Ramos (cell line): ENCODE data around the gene RAB36.

Experiments used
- in situ Hi-C: fragments of 300-500 bp; cut with MboI; formaldehyde crosslinking; loops from one replicate; pipeline ENCODE4 v1.14.3; 2022; ENCODE audit warnings: low sequenced_read_pairs; ENCODE audit not compliant: unreplicated experiment

RAB36 gene

GRCh38 chr22:23119494-23120414 is 25.5 kb upstream of the RAB36 start:
- in situ Hi-C loops = loop anchor here (5.0 kb wide), 1 partner anchor 152 kb away; no protein-coding TSS in a partner anchor

DNA sequence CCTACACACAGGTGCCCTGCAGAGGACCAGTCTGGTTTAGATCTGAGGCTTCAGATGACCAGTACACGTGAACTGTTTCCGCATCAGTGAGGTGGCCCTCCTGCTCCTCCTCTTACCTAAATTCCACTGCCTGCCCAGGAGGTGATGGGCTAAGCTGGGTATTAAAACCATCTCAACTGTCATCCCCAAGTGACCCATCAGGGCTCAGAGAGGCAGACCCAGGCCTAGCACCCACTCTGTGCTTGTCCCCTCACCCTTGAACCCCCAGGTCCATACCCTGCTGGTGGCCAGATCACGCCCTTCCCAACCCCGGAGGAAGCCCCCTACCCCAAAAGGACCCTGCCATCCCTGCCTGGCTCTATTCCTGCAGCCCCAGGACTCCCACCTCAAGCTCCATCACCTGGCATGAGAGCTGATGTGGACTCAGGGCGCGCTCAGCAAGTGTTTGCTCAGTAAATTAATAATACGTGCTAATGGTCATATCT is 24.8 kb upstream of the RAB36 start:
- in situ Hi-C loops = loop anchor here (5.0 kb wide), 1 partner anchor 153 kb away; no protein-coding TSS in a partner anchor

DNA sequence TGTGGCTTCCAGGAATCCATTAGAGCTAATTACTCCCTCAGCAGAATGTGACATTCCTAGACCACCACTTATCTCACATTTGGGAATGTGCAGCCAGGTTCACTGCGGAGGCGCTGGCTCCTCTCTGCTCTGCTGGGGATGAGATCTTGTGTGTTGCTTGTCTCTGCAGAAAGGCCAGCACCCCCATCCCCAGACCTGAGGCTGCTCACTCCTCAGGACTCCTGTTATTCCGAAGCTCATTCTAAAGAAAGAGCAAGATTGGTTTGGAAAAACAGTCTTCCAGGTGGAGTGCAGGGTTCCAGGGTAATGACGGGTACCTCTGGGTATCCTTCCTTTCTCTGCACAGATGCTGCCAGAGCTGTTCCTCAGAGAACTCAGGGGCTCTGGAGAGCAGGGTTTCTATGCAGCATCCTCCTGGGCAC is 24.3 kb upstream of the RAB36 start:
- in situ Hi-C loops = loop anchor here (5.0 kb wide), 1 partner anchor 154 kb away; no protein-coding TSS in a partner anchor

DNA sequence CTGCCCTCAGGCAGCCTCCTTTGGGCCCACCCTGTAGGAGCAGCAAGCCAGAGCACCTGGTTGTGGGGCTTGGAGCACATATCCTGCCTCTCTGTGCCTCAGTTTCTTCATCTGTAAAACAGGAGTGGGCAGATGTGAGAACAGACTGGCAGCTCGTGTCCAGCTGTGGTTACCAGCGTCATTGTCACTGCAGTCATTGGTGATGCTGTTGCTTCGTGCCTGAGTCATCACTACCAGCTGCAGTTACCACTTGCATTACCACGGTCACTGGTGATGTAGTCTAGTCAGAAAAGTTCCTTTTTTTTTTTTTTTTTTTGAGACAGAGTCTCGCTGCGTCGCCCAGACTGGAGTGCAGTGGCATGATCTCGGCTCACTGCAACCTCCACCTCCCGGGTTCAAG is 23.9 kb upstream of the RAB36 start:
- in situ Hi-C loops = loop anchor here (5.0 kb wide), 1 partner anchor 154 kb away; no protein-coding TSS in a partner anchor

- in situ Hi-C loops = loop anchor here (5.0 kb wide), 1 partner anchor 155 kb away; no protein-coding TSS in a partner anchor
Observed at GRCh38 chr22:23122216-23122957, 22.9 kb upstream of the RAB36 start.

DNA sequence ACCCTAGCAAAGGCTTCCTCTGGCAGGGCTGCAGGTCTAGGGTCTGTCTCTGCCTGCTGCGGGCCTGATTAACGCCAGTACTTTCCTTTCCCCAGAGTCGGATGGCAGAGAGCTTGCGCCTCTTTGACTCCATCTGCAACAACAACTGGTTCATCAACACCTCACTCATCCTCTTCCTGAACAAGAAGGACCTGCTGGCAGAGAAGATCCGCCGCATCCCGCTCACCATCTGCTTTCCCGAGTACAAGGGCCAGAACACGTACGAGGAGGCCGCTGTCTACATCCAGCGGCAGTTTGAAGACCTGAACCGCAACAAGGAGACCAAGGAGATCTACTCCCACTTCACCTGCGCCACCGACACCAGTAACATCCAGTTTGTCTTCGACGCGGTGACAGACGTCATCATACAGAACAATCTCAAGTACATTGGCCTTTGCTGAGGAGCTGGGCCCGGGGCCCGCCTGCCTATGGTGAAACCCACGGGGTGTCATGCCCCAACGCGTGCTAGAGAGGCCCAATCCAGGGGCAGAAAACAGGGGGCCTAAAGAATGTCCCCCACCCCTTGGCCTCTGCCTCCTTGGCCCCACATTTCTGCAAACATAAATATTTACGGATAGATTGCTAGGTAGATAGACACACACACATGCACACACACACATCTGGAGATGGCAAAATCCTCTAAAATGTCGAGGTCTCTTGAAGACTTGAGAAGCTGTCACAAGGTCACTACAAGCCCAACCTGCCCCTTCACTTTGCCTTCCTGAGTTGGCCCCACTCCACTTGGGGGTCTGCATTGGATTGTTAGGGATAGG is 22.1 kb upstream of the RAB36 start:
- in situ Hi-C loops = loop anchor here (5.0 kb wide), 1 partner anchor 156 kb away; no protein-coding TSS in a partner anchor

GRCh38 chr22:23123804-23124254 is 21.4 kb upstream of the RAB36 start:
- in situ Hi-C loops = loop anchor here (5.0 kb wide), 1 partner anchor 157 kb away; no protein-coding TSS in a partner anchor

GRCh38 chr22:23124611-23125511 is 20.4 kb upstream of the RAB36 start:
- in situ Hi-C loops = loop anchor here (5.0 kb wide), 2 partner anchors 158 to 463 kb away; no protein-coding TSS in a partner anchor

DNA sequence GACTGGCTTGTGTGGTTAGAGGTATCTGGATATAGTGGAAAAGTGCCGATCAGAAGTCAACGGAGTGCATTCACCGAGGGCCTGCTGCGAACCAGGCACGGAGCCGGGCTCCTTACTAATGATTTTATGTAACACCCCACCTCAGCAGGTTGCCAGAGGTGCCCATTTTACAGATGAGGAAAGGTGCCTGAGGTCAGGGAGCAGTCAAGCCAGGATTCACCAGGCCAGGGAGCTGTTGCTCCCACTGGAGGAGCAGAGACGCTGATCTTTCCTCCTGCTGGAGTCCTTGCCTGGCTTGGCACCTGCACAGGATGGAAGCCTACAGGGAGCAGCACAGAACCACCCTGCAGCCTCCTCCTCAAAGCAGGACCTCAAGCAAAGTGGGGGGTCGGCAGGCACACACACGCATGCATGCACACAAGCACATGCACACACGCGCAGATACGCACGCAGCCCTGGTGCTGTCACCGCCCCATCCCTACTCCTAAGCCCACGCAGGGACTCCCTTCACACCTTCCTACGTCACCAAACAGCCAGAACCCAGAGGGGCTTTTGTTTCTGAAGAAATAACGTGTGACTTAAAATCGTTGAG is 19.7 kb upstream of the RAB36 start:
- in situ Hi-C loops = loop anchor here (5.0 kb wide), 1 partner anchor 463 kb away; no protein-coding TSS in a partner anchor

DNA sequence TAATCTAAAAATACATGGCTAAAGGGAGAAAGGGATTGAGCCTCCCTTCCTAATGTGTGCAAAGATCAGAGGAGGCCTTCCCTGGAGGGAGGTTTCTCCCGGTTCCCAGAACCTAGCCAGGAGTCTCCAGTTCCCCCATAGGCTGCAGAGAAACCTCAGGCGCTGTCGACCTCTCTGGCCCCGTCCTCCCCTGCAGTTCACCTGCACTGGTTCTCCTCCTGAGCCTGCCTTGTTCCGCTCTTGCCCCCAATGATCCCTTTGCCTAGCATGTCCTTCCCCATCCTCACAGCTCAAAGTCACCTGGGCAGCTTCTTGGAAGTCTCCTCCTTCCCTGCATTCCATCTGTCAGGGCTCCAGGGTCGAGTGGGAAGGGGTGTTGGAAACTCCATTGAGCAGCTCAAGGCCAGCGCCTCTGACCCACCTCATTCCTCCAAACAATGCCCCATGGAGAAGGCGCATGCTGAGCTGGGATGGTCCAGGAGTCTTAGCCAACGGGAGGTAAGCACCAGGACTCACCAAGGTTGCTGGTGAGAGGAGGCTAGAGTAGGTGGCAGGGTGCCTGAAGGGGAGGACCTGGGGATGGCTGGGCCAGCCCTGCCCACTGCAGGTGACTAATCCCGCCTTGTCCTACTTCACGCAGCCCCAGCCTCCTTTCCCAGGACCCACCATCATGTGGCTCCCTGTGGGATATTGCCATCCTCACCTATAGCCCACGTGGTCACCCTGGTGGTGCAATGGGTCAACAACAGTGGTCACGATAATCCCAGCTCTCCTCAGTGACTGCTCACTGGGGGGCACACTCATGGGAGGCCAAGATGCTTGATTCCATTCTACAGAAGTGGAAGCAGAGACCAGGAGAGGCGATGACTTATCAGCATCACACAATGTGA is 18.9 kb upstream of the RAB36 start:
- in situ Hi-C loops = loop anchor here (5.0 kb wide), 1 partner anchor 464 kb away; no protein-coding TSS in a partner anchor

DNA sequence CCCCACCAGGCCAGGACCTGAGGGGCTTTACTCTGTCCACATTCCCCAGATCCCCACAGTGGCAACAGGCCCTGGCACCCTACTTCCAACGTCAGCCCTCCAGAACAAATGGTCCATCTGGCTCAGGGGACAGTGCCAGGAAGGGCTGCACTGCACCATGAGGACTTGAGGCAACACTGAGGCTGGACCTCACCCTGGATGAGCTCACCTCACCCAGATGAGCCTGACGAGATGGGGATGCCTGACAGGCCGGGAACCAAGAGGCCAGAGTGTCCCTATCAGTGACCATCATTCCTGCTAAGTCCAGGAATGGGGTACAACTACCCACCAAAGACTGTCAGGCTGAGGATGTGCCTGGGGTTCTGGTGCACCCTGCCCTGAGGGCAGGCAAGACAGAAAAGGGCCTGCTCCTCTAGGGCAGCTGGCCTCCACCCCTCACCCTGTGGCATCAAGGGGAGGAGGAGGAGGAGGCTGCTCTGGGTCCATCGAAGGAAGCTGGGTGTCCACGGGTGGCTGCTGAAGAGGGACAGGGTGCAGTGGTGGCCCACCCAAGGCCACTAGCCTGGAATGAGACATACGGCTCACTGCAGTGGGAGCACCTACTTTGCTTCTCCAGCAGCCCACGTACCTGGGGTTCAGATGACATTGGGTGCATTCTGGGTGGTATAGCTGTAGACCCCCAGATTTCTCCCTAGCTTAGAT is 18.1 kb upstream of the RAB36 start:
- in situ Hi-C loops = loop anchor here (5.0 kb wide), 1 partner anchor 465 kb away; no protein-coding TSS in a partner anchor

- in situ Hi-C loops = loop anchor here (5.0 kb wide), 1 partner anchor 465 kb away; no protein-coding TSS in a partner anchor
Observed at GRCh38 chr22:23127788-23128187, 17.5 kb upstream of the RAB36 start.

DNA sequence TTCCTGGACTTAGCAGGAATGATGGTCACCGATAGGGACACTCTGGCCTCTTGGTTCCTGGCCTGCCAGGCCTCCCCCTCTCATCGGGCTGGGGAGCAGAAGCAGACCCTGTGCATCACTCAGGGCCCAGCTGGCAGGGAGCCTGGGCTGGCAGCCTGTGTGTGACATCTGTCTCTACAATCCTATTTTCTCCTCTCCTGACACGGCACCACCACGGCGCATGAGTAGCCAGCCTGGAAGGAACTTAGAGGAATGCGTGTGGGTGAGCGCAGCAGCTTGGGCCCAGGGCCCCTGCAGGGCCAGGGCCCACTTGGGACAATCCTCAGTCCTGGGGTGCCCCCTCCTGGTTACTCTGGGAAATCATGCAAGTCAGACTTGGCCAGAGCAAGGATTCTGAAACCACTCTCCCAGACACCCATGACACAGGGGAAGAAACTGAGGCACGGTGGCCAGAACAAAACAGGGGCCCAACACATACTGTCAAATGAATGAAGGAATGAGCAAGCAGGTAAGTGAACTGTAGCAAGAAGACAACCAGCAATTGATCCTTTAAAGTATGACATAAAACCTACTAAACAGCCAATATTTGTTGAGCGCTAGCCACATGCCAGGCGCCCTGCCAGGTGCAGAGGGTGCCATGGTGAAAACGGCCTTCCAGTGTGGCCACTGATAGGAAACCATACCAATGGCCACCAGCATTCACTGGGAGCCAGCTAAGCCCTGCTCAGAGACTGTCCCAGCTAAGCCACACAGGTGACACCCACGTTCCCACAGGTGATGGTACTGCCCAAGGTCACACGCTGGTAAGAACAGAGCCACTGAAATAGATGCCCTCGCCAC is 16.8 kb upstream of the RAB36 start:
- in situ Hi-C loops = loop anchor here (5.0 kb wide), 1 partner anchor 466 kb away; no protein-coding TSS in a partner anchor

GRCh38 chr22:23129149-23129548 is 16.1 kb upstream of the RAB36 start:
- in situ Hi-C loops = loop anchor here (5.0 kb wide), 1 partner anchor 467 kb away; no protein-coding TSS in a partner anchor

GRCh38 chr22:23130697-23131096 is 14.6 kb upstream of the RAB36 start:
- in situ Hi-C loops = no loop called here
